22Rv1 (cell line): ENCODE results near the gene CORO6.

ENCODE experiments used
- H3K27ac ChIP-seq: fragments of 450-650 bp; 2 replicates; pipeline ENCODE4 v1.5.1; 2017
- ZFX ChIP-seq: fragments of 450-650 bp; IDR thresholded peaks from 2 replicates; pipeline ENCODE4 v1.6.1; 2017; ENCODE audit warnings: antibody characterized with exemption, borderline replicate concordance
- TF ChIP-seq, protein P1 (sequence below): fragments of 450-650 bp; IDR thresholded peaks from 2 replicates; pipeline ENCODE4 v1.5.1; 2017; ENCODE audit warnings: mild to moderate bottlenecking

The CORO6 gene

DNA sequence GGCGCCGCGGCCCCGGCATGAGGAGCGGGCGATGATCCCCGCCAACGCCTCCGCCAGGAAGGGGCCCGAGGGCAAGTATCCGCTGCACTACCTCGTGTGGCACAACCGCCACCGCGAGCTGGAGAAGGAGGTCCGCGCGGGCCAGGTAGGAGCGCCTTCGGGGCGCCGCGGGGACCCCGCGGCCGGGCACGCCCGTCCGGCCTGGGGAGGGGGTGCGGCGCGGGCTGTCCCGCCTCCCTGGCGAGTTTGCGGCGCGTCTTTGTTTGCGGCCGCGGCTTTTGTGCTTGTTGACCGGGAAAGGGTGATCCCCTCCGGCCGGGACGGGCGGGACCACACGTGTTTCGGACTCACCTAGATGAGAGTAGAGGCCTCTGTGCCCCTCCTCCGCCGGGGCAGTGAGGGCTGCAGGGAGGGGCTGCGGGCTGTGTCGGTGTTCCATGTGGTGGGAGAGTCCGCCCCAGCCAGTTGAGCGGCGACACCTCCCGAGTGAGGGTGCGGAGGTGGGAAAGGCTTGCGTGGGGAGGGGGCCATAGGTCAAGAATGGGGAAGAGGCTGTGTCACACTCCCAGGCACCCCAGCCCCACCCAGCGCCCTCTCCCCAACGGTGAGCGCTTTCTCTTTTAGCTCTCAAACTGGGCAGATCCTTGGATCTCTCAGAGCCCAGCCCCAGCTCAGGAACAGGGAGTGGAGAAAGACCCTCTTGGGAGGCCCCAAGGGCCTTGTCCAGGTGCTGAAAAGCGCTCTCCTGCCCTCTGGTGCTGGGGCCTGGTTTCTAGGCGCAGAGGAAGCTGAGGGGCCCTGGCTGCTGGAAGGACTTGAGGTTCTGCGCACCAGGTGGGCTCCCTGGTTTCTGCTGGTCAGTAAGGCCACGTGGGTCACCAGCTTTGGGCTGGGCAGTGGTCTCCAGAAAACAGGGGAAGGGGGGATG is 28.9 kb downstream of the CORO6 start:
- no peak for TF ChIP-seq ZFX
- TF ChIP-seq, protein P1, sequence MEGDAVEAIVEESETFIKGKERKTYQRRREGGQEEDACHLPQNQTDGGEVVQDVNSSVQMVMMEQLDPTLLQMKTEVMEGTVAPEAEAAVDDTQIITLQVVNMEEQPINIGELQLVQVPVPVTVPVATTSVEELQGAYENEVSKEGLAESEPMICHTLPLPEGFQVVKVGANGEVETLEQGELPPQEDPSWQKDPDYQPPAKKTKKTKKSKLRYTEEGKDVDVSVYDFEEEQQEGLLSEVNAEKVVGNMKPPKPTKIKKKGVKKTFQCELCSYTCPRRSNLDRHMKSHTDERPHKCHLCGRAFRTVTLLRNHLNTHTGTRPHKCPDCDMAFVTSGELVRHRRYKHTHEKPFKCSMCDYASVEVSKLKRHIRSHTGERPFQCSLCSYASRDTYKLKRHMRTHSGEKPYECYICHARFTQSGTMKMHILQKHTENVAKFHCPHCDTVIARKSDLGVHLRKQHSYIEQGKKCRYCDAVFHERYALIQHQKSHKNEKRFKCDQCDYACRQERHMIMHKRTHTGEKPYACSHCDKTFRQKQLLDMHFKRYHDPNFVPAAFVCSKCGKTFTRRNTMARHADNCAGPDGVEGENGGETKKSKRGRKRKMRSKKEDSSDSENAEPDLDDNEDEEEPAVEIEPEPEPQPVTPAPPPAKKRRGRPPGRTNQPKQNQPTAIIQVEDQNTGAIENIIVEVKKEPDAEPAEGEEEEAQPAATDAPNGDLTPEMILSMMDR = peak; percentile 54
- peak overlapping the region; percentile 98 for H3K27ac ChIP-seq

- H3K27ac ChIP-seq = peak within 1 kb of the TSS; percentile 98
- no peak for TF ChIP-seq ZFX
- TF ChIP-seq, protein P1 = no peak
Measured at GRCh38 chr17:29592850-29593551, 29.7 kb downstream of the CORO6 start, which contains the start of gene ANKRD13B. Gene ANKRD13B, plus strand, starts transcription at chr17:29593132. Its CDS starts 490 bp downstream, at chr17:29593622.

GRCh38 chr17:29591737-29592608 is 30.7 kb downstream of the CORO6 start:
- TF ChIP-seq ZFX = no peak
- TF ChIP-seq, protein P1 = peak; percentile 99
- H3K27ac ChIP-seq = peak overlapping the region; percentile 98

- peak overlapping the region; percentile 98 for H3K27ac ChIP-seq
- TF ChIP-seq, protein P1 = no peak
- no peak for TF ChIP-seq ZFX
Measured at GRCh38 chr17:29591146-29591736, 31.5 kb downstream of the CORO6 start.

- peak overlapping the region; percentile 98 for H3K27ac ChIP-seq
- no peak for TF ChIP-seq ZFX
- TF ChIP-seq, protein P1 = no peak
Measured at GRCh38 chr17:29590411-29591145, 32.1 kb downstream of the CORO6 start.
